SK-N-MC (cell line): Measurements from ENCODE around the gene FLNC.

Experiments
- FOXP2 ChIP-seq: optimal IDR thresholded peaks from 2 replicates; pipeline ENCODE3; 2011; ENCODE audit warnings: mild to moderate bottlenecking, moderate library complexity; ENCODE audit not compliant: insufficient read depth; ENCODE audit errors: extremely low read length, control extremely low read depth
- POLR2AphosphoS5 ChIP-seq: IDR thresholded peaks from 2 replicates; pipeline ENCODE4 v1.6.1; 2012; ENCODE audit warnings: mild to moderate bottlenecking, low read depth, low read length, borderline replicate concordance

DNA sequence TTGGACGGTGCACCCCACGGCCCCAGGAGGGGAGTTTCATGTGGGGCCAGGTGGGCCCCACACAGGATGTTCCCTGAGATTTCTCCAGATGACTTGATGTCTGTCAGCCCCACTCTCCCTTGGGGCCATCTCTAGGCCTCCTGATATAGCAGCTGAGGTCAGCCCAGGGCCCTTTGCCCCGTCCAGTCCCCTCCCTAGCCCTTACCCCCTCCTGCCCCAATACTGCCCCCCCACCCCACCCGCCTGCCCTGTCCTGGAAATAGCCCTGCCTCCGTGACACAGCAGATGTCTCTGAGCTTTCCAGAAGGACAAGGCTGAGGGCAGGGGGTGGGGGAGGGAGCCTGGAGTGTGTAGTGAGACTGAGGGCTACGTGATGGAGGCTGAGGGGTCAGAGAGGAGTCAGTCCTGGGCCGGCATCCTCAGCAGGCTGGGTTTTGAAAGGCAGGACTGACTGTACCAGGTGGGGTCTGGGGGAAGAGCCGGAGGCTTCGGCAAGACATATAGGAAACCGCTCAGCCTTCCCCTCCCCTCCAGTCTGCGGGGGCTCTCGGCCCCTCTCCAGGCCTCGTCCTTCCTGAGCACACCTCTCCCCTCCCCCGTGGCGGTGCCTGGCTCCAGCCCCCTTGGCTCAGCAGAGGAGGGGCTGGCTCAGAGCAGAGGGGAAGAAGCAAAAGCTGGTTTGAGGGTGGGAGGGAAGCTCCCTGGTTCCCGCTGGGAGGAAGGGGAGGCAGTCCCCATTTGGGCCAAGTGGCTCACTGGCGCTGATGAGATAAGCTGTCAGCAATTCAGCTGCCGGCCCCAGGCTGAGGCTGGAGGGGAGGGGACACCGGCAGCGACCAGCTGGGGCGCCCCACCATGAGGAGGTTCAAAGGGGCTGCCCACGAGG, 2.0 kb downstream of the FLNC start:
- TF ChIP-seq POLR2AphosphoS5 (no peak), FOXP2 (no peak)
